ENCODE results near the gene BCORL1.

The BCORL1 gene

GRCh38 chrX:130071611-130072344 is 89.3 kb downstream of the BCORL1 start:
- DNase-seq: no peak

- no peak for DNase-seq
These were observed 89.9 kb downstream of the BCORL1 start for GRCh38 chrX:130072345-130072740.

- DNase-seq: no peak
These were observed 93.3 kb downstream of the BCORL1 start for GRCh38 chrX:130075777-130076176.

- peak; percentile 25 to 38 for DNase-seq
These were observed 97.5 kb downstream of the BCORL1 start for GRCh38 chrX:130079824-130080406.

- DNase-seq: no peak
These were observed 98.4 kb downstream of the BCORL1 start for GRCh38 chrX:130080791-130081367.

GRCh38 chrX:130081421-130082045 is 99.1 kb downstream of the BCORL1 start:
- no peak for DNase-seq

GRCh38 chrX:130082244-130083106 is 100.0 kb downstream of the BCORL1 start:
- no peak for DNase-seq

- DNase-seq: no peak
These were observed 100.7 kb downstream of the BCORL1 start for GRCh38 chrX:130083107-130083490.

GRCh38 chrX:130083656-130084382 is 101.4 kb downstream of the BCORL1 start:
- no peak for DNase-seq

GRCh38 chrX:130084631-130085237 is 102.3 kb downstream of the BCORL1 start:
- DNase-seq: no peak

- DNase-seq: no peak
These were observed 103.4 kb downstream of the BCORL1 start for GRCh38 chrX:130085551-130086446.

- no peak for DNase-seq
These were observed 104.2 kb downstream of the BCORL1 start for GRCh38 chrX:130086447-130087206.

- DNase-seq: no peak
These were observed 107.9 kb downstream of the BCORL1 start for GRCh38 chrX:130090364-130090763.

GRCh38 chrX:130091980-130092522 is 109.6 kb downstream of the BCORL1 start:
- peak in 1 of 2 experiments; percentile 49 for DNase-seq

GRCh38 chrX:130093271-130093670 is 110.8 kb downstream of the BCORL1 start:
- DNase-seq: no peak

GRCh38 chrX:130094696-130095095 is 112.3 kb downstream of the BCORL1 start:
- DNase-seq: no peak

- DNase-seq: no peak
These were observed 113.0 kb downstream of the BCORL1 start for GRCh38 chrX:130095249-130096030.

- DNase-seq: no peak
These were observed 115.2 kb downstream of the BCORL1 start for GRCh38 chrX:130097507-130098209.

Measured in SHP77 (cell line).